Common myeloid progenitor, CD34-positive (primary cell): ENCODE results near the gene ZNF276.
A peak's percentile ranks its signal among the peaks of the same experiment; 100 is the strongest.
"Not testable (repeated sequence)": the region's sequence is repeated elsewhere in the genome, so short reads cannot be mapped to it uniquely, and the experiment has no call there.

Experiments
- CTCF ChIA-PET: fragments of 350-600 bp; sonication (Branson Sonifier 250); formaldehyde crosslinking; loops from one replicate; lab custom pipeline; 2021; ENCODE audit warnings: antibody characterized with exemption; lab: Charles Lee
- POLR2A ChIA-PET: fragments of 350-600 bp; sonication (Branson Sonifier 250); formaldehyde crosslinking; loops from one replicate; lab custom pipeline; 2021; ENCODE audit warnings: antibody characterized with exemption; lab: Charles Lee
- DNase-seq, 3 donors: peaks; one replicate each; pipeline versions ENCODE4 v3.0.0 to v3.0.0-alpha.2; 2013
- H3K27ac ChIP-seq, 2 experiments: 1 replicate in 1 of 2; 2 replicates in 1 of 2; pipeline ENCODE4 v1.7.0; 2013; ENCODE audit warnings: inconsistent platforms in 2 of 2, low read length in 2 of 2, mild to moderate bottlenecking in 2 of 2, low read depth in 1 of 2, moderate library complexity in 1 of 2; ENCODE audit not compliant: severe bottlenecking in 2 of 2, insufficient read depth in 1 of 2, poor library complexity in 1 of 2
- H3K27me3 ChIP-seq, 5 experiments: replicated peaks in 2 of 5; 1 replicate in 3 of 5; 2 replicates in 2 of 5; pipeline versions ENCODE4 v1.6.1 to v1.7.0; 2013; ENCODE audit warnings: low read length in 4 of 5, mild to moderate bottlenecking in 2 of 5, moderate library complexity in 2 of 5, inconsistent platforms in 1 of 5; ENCODE audit not compliant: insufficient read depth in 5 of 5, control insufficient read depth in 4 of 5
- H3K36me3 ChIP-seq, 4 experiments: 1 replicate in 2 of 4; 2 replicates in 2 of 4; pipeline versions ENCODE4 v1.6.1 to v1.7.0; 2013; ENCODE audit warnings: low read length in 3 of 4, control low read depth in 1 of 4, mild to moderate bottlenecking in 1 of 4; ENCODE audit not compliant: control insufficient read depth in 4 of 4, insufficient read depth in 4 of 4
- H3K4me1 ChIP-seq, 4 experiments: 1 replicate in 3 of 4; 2 replicates in 1 of 4; pipeline versions ENCODE4 v1.6.1 to v1.7.1; 2013; ENCODE audit warnings: low read length in 3 of 4, mild to moderate bottlenecking in 3 of 4, control low read depth in 1 of 4, inconsistent platforms in 1 of 4, moderate library complexity in 1 of 4; ENCODE audit not compliant: control insufficient read depth in 4 of 4, insufficient read depth in 4 of 4; ENCODE audit errors: control extremely low read depth in 1 of 4
- H3K4me3 ChIP-seq, 7 experiments: 1 replicate in 4 of 7; 2 replicates in 3 of 7; pipeline versions ENCODE4 v1.5.1 to v1.7.0; 2013; ENCODE audit warnings: mild to moderate bottlenecking in 7 of 7, low read length in 6 of 7, moderate library complexity in 6 of 7, inconsistent platforms in 2 of 7, low read depth in 2 of 7, control low read depth in 1 of 7; ENCODE audit not compliant: insufficient read depth in 4 of 7, control insufficient read depth in 1 of 7; ENCODE audit errors: extremely low read depth in 1 of 7
- H3K9me3 ChIP-seq, 5 experiments: 1 replicate in 4 of 5; 2 replicates in 1 of 5; pipeline versions ENCODE4 v1.6.1 to v1.7.1; 2013; ENCODE audit warnings: low read length in 4 of 5, mild to moderate bottlenecking in 2 of 5, inconsistent platforms in 1 of 5, low read depth in 1 of 5, moderate library complexity in 1 of 5; ENCODE audit not compliant: control insufficient read depth in 4 of 5, insufficient read depth in 2 of 5; ENCODE audit errors: control extremely low read depth in 1 of 5
- WGBS: methylation state at CpG from one replicate; pipeline ENCODE4 v1.1.5; 2013; ENCODE audit not compliant: insufficient coverage; 5-methylcytosine and 5-hydroxymethylcytosine counted together

The ZNF276 gene

GRCh38 chr16:89761304-89761922, 40.1 kb downstream of the ZNF276 start:
- peak overlapping the region in 5 of 7 experiments; percentile 62 to 84 (median 73) for H3K4me3 ChIP-seq
- ChIA-PET POLR2A (interaction anchor here (1.3 kb wide), 1 partner anchor 39 kb away, joined by 3 read pairs; no protein-coding TSS in a partner anchor), CTCF (interaction anchor here (0.7 to 2.9 kb wide), 6 partner anchors 8 to 61 kb away, joined by 3 to 14 read pairs (median 4); no protein-coding TSS in a partner anchor)
- WGBS: 10% methylated on average over 7 of the region's 17 CpGs
- peaks cover 11 to 79% (median 32%) of the 10 kb centered on the region in 4 experiments for H3K36me3 ChIP-seq
- no peaks in the 10 kb centered on the region for H3K27me3 ChIP-seq
- H3K27ac ChIP-seq: peak overlapping the region; percentile 54 to 61
- no peaks in the 10 kb centered on the region for H3K9me3 ChIP-seq
- DNase-seq: peak; percentile 42 to 75 (median 69)
- peaks cover 5 to 43% (median 28%) of the 10 kb centered on the region in 4 experiments for H3K4me1 ChIP-seq

- H3K9me3 ChIP-seq: no peaks in the 10 kb centered on the region
- peaks cover 1 to 75% (median 19%) of the 10 kb centered on the region in 4 experiments for H3K36me3 ChIP-seq
- POLR2A ChIA-PET: interaction anchor here (0.7 kb wide), 1 partner anchor 34 kb away, joined by 3 read pairs; no protein-coding TSS in a partner anchor
- peak overlapping the region; percentile 44 to 90 (median 65) for H3K4me3 ChIP-seq
- CTCF ChIA-PET: interaction anchor here (1.2 to 1.9 kb wide), 4 partner anchors 11 to 75 kb away, joined by 3 to 5 read pairs (median 3); no protein-coding TSS in a partner anchor
- peaks cover 5 to 43% (median 28%) of the 10 kb centered on the region in 4 experiments for H3K4me1 ChIP-seq
- peak; percentile 79 to 91 (median 88) for DNase-seq
- WGBS: 2% methylated on average over 17 of the region's 18 CpGs
- peak overlapping the region; percentile 69 to 82 for H3K27ac ChIP-seq
- no peaks in the 10 kb centered on the region for H3K27me3 ChIP-seq
These were observed 43.4 kb downstream of the ZNF276 start for GRCh38 chr16:89764711-89765201.

GRCh38 chr16:89765292-89765830, 44.0 kb downstream of the ZNF276 start:
- peak overlapping the region; percentile 69 to 82 for H3K27ac ChIP-seq
- no peaks in the 10 kb centered on the region for H3K27me3 ChIP-seq
- ChIA-PET POLR2A (interaction anchor here (0.8 kb wide), 1 partner anchor 79 kb away, joined by 3 read pairs; the partner anchor contains the start of gene CDK10), CTCF (interaction anchor here (1.6 to 1.9 kb wide), 2 partner anchors 11 to 76 kb away, joined by 3 to 5 read pairs; no protein-coding TSS in a partner anchor)
- DNase-seq: no peak
- 69% methylated on average over 9 of the region's 10 CpGs for WGBS
- no peaks in the 10 kb centered on the region for H3K9me3 ChIP-seq
- H3K4me3 ChIP-seq: peak overlapping the region in 6 of 7 experiments; percentile 44 to 90 (median 70)
- peaks cover 5 to 42% (median 28%) of the 10 kb centered on the region in 4 experiments for H3K4me1 ChIP-seq
- H3K36me3 ChIP-seq: peaks cover 3 to 75% (median 19%) of the 10 kb centered on the region in 4 experiments

- Histone ChIP-seq H3K27me3 (no peaks in the 10 kb centered on the region), H3K27ac (no peak overlapping the region), H3K36me3 (peaks cover 5 to 76% (median 47%) of the 10 kb centered on the region in 4 experiments), H3K4me1 (peaks cover 0 to 3% (median 3%) of the 10 kb centered on the region in 4 experiments), H3K4me3 (no peak overlapping the region), H3K9me3 (no peaks in the 10 kb centered on the region)
- POLR2A ChIA-PET: interaction anchor here (0.7 kb wide), 1 partner anchor 89 kb away, joined by 4 read pairs; no protein-coding TSS in a partner anchor
- DNase-seq: no peak
- 99% methylated on average over 16 of the region's 16 CpGs for WGBS
- CTCF ChIA-PET: interaction anchor here (1.2 kb wide), 1 partner anchor 19 kb away, joined by 3 read pairs; no protein-coding TSS in a partner anchor
These were observed 49.0 kb downstream of the ZNF276 start for GRCh38 chr16:89770367-89770766.

DNA sequence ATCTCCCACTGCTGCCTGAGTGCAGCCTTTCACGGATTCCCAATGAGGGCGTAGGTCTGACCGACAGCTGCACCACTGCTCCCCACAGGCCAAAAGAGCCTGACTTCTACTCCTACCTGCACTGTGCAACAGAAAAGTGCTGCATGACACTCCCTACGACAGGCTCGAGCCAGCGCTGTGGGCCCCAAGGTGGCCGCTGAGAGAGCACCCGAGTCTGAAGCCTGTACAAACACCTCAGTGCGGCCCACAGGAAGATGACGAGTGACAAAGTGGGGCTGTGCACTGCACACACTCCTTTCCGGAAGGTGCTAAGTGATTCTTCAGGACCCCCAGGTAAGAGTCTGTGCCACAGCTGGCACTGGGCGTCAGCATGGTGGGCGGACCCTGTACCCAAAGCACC, 53.9 kb downstream of the ZNF276 start:
- Histone ChIP-seq H3K4me1 (no peaks in the 10 kb centered on the region), H3K27ac (no peak overlapping the region), H3K27me3 (no peaks in the 10 kb centered on the region), H3K9me3 (no peaks in the 10 kb centered on the region), H3K4me3 (no peak overlapping the region), H3K36me3 (peaks cover 6 to 72% (median 51%) of the 10 kb centered on the region in 4 experiments)
- WGBS: 96% methylated on average over 12 of the region's 13 CpGs
- POLR2A ChIA-PET: no interaction called here
- DNase-seq: no peak
- CTCF ChIA-PET: no interaction called here

GRCh38 chr16:89778211-89778610, 56.9 kb downstream of the ZNF276 start:
- DNase-seq, H3K4me3 ChIP-seq, H3K27me3 ChIP-seq, H3K27ac ChIP-seq, H3K4me1 ChIP-seq, POLR2A ChIA-PET, H3K9me3 ChIP-seq: not testable (repeated sequence)
- 100% methylated on average over 1 of the region's 5 CpGs for WGBS
- CTCF ChIA-PET: interaction anchor here (0.6 to 1.3 kb wide), 3 partner anchors 14 to 72 kb away, joined by 3 to 4 read pairs (median 3); no protein-coding TSS in a partner anchor
- H3K36me3 ChIP-seq: peaks cover 9 to 58% (median 38%) of the 10 kb centered on the region in 4 experiments
